ENCODE results near the gene ZNF322. TPM values are rescaled to one million over a fixed set of nuclear protein-coding genes. Genes with fewer than 3 reads are reported as not detected.

ZNF322 gene
- total RNA-seq, 1 donor from 2014 or later, result 30.0 TPM

DNA sequence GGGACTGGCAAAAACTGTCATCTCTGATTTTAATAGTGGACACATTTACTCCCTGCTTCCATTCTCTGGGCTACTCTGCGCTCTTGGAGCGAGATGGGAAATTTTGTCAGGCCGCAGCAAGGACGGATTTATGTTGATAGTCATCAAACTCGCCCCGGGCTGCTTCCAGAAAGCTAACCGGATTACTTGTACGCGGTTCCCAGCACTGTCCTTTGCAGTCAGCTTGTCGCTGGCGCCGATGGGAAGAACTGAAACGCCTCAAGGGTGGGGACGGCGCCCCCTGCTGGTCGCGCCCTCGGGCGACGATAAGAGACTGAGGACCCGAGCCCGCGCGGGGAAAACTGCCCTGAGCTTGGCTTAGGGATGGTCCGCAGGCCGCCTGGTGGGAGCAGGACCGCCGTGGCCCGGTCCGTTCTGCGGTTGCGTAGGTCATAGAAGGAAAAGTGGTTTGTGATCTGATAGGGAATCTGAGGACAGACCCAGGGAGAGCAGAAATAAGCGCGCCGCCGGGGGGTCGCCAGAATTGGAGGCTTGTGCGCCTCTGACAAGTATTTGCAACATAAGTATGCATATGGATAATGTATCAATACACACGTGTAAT lies 63.8 kb downstream of the ZNF322 start:
- Mint-ChIP-seq H3K36me3 (ENCODE audit: low read depth) (peaks cover 10% of the 10 kb centered on the region), H3K4me1 (ENCODE audit: low read depth) (peaks cover 20% of the 10 kb centered on the region), H3K27me3 (ENCODE audit: low read depth) (peaks cover 31% of the 10 kb centered on the region), H3K9me3 (ENCODE audit: low read depth) (no peaks in the 10 kb centered on the region), H3K4me3 (ENCODE audit: unreplicated experiment) (no peak overlapping the region), H3K27ac (ENCODE audit: unreplicated experiment) (no peak overlapping the region)
- TF ChIP-seq, protein P1, sequence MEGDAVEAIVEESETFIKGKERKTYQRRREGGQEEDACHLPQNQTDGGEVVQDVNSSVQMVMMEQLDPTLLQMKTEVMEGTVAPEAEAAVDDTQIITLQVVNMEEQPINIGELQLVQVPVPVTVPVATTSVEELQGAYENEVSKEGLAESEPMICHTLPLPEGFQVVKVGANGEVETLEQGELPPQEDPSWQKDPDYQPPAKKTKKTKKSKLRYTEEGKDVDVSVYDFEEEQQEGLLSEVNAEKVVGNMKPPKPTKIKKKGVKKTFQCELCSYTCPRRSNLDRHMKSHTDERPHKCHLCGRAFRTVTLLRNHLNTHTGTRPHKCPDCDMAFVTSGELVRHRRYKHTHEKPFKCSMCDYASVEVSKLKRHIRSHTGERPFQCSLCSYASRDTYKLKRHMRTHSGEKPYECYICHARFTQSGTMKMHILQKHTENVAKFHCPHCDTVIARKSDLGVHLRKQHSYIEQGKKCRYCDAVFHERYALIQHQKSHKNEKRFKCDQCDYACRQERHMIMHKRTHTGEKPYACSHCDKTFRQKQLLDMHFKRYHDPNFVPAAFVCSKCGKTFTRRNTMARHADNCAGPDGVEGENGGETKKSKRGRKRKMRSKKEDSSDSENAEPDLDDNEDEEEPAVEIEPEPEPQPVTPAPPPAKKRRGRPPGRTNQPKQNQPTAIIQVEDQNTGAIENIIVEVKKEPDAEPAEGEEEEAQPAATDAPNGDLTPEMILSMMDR (IDR thresholded peaks at IDR 0.05), result peak; percentile 99
- DNase-seq (ENCODE audit: low spot score), result no peak

DNA sequence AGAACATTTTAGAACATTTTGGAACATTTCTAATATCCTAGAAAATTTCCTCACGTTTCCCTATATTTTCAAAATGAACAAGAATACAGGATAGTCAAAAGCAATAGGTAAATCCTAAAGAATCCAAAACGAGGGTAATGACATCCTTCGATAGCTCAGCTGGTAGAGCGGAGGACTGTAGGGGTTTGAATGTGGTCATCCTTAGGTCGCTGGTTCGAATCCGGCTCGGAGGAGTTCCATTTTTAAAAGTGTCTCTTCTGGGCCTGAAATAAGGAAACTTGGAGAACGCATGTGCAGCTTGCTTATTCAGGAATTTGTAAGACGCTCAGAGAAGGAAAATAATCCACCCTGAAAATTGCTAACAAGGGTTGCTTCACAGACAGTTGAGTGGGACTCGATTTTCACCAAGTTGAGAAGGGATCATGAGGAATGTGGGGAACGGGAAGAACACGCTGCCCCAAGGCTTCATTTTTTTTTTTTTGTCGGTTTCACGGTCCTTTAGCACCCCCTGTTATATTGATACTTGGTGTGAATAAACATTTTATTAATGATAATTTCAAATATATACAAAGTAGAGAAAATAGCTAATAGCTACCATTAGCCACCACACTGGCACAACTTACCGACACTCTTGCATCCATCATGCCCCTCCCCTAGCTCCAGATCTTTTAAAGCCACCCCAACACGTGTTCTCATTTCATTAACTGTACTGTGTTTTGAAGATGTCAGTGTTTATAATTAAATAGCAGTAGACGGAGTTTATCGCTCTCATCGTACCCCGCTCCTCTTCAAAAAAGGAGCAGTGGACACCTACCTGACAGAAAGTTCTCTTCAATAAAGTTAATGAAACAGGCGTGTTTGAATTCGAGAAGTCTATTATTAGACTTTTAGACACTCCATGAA lies 64.6 kb downstream of the ZNF322 start:
- TF ChIP-seq, protein P1 (IDR thresholded peaks at IDR 0.05), result no peak
- Mint-ChIP-seq H3K4me3 (ENCODE audit: unreplicated experiment) (no peak overlapping the region), H3K4me1 (ENCODE audit: low read depth) (peaks cover 20% of the 10 kb centered on the region), H3K9me3 (ENCODE audit: low read depth) (no peaks in the 10 kb centered on the region), H3K27me3 (ENCODE audit: low read depth) (peaks cover 35% of the 10 kb centered on the region), H3K36me3 (ENCODE audit: low read depth) (peaks cover 10% of the 10 kb centered on the region), H3K27ac (ENCODE audit: unreplicated experiment) (no peak overlapping the region)
- DNase-seq (ENCODE audit: low spot score), result no peak

DNA sequence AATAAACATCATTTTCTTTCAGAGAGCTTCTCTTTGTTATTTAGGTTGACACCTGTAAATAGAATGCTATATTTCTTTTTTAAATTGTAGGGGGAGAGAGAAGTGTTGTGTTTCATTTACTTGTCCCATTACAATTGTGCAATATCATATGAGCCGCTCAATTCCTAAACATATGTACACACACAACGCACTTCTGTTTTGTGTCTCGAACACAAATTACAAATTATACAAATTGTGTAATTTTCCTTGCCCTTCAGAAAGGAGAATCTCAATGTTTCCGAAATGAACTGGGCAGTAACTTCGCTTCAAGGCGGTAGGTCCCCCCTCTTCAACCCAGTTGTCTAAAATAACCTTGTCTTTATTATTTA lies 65.4 kb downstream of the ZNF322 start:
- peaks cover 39% of the 10 kb centered on the region for H3K27me3 Mint-ChIP-seq (ENCODE audit: low read depth)

DNA sequence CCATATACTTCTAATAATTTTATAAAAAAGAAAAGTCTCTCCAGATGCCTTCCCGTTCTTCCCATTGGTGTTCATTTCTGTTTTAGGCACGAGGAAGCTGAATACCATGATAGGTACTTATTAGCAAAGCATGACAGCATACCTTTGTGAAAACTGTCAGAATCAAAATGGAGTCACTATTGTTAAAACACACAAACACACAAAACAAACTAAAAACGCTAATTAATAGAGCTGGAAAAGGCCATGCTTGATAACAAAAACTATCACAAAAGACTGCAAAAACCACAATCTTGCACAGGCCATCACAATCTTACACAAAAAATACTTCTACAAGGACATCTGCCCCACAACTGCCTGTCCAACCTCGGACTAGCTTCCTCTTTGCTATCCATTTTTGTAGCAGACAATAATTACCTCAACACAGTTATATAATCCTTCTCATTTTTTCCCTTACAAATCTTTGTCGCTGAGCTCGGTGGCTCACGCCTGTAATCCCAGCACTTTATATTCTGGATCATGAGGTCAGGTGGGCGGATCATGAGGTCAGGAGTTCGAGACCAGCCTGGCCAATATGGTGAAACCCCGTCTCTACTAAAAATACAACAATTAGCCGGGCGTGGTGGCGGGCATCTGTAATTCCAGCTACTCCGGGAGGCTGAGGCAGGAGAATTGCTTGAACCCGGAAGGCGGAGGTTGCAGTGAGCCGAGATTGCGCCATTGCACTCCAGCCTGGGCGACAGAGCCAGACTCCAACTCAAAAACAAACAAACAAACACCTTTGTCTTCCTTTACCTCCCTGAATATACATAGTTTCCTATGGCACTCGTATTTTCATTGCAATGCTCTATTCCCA lies 66.0 kb downstream of the ZNF322 start:
- peaks cover 39% of the 10 kb centered on the region for H3K27me3 Mint-ChIP-seq (ENCODE audit: low read depth)
- no peaks in the 10 kb centered on the region for H3K9me3 Mint-ChIP-seq (ENCODE audit: low read depth)
- H3K36me3 Mint-ChIP-seq (ENCODE audit: low read depth), result peaks cover 4% of the 10 kb centered on the region
- TF ChIP-seq, protein P1 (IDR thresholded peaks at IDR 0.05), result no peak
- DNase-seq (ENCODE audit: low spot score), result no peak
- H3K27ac Mint-ChIP-seq (ENCODE audit: unreplicated experiment), result no peak overlapping the region
- no peak overlapping the region for H3K4me3 Mint-ChIP-seq (ENCODE audit: unreplicated experiment)
- peaks cover 18% of the 10 kb centered on the region for H3K4me1 Mint-ChIP-seq (ENCODE audit: low read depth)

More for the DNA sequence above, 65.4 kb downstream of the ZNF322 start:
- Mint-ChIP-seq H3K9me3 (ENCODE audit: low read depth) (no peaks in the 10 kb centered on the region), H3K4me1 (ENCODE audit: low read depth) (peaks cover 20% of the 10 kb centered on the region), H3K27ac (ENCODE audit: unreplicated experiment) (no peak overlapping the region), H3K4me3 (ENCODE audit: unreplicated experiment) (no peak overlapping the region), H3K36me3 (ENCODE audit: low read depth) (peaks cover 6% of the 10 kb centered on the region)
- no peak for DNase-seq (ENCODE audit: low spot score)
- TF ChIP-seq, protein P1 (IDR thresholded peaks at IDR 0.05), result no peak

DNA sequence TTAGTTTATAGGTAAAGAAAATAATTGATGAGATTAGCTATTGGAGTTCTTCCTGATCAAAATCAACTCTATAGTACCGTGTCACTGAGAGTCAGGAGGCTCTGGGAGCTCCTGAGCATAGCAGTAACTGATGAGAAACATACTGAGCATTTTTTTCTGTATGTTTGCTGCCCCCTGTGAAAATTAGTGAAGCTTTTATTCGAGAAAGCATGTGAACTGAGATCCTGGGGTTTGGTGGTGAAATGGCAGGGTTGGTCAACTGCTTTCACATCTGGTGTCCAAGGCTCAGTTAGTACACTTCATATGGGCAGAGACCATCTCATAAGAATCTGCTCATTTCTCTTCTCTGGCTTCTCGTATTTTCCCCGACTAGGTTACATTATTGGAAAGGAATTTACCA lies 66.9 kb downstream of the ZNF322 start:
- Mint-ChIP-seq H3K27me3 (ENCODE audit: low read depth) (peaks cover 39% of the 10 kb centered on the region), H3K36me3 (ENCODE audit: low read depth) (no peaks in the 10 kb centered on the region), H3K4me1 (ENCODE audit: low read depth) (peaks cover 11% of the 10 kb centered on the region), H3K4me3 (ENCODE audit: unreplicated experiment) (no peak overlapping the region), H3K27ac (ENCODE audit: unreplicated experiment) (no peak overlapping the region), H3K9me3 (ENCODE audit: low read depth) (no peaks in the 10 kb centered on the region)
- no peak for DNase-seq (ENCODE audit: low spot score)
- TF ChIP-seq, protein P1 (IDR thresholded peaks at IDR 0.05), result peak; percentile 32
